HEK293 (cell line): Measurements from ENCODE around the gene LPCAT1.

ENCODE experiments used
- CTCF ChIA-PET: fragments of 350-600 bp; formaldehyde crosslinking; extraction: SDS; loops from one replicate; lab custom pipeline; 2021; ENCODE audit warnings: antibody characterized with exemption; lab: Yijun Ruan, JAX
- POLR2A ChIA-PET: fragments of 300-600 bp; formaldehyde crosslinking; extraction: SDS; loops from one replicate; lab custom pipeline; 2020; ENCODE audit warnings: antibody characterized with exemption, inconsistent platforms; lab: Yijun Ruan, JAX
- H3K27ac ChIP-seq: fragments of 200-500 bp; sonication (Bioruptor generic); 2 replicates; pipeline ENCODE4 v1.5.1; 2014; ENCODE audit warnings: low read depth, low read length, control low read depth, inconsistent platforms; ENCODE audit errors: extremely low read depth
- H3K36me3 ChIP-seq, 2 experiments: fragments of 200-500 bp in 1 of 2; sonication (Bioruptor generic) in 1 of 2; 1 replicate in 1 of 2; 2 replicates in 1 of 2; pipeline ENCODE4 v1.5.1; 2014 to 2017; ENCODE audit warnings: inconsistent platforms in 2 of 2, low read length in 2 of 2; ENCODE audit not compliant: control insufficient read depth in 2 of 2, insufficient read depth in 1 of 2
- H3K4me1 ChIP-seq: fragments of 200-500 bp; sonication (Bioruptor generic); 2 replicates; pipeline ENCODE4 v1.5.1; 2014; ENCODE audit warnings: mild to moderate bottlenecking, low read length, inconsistent platforms; ENCODE audit not compliant: control insufficient read depth, insufficient read depth
- H3K4me3 ChIP-seq: 2 replicates; pipeline ENCODE4 v1.5.1; 2011; ENCODE audit warnings: low read depth, mild to moderate bottlenecking, control low read depth, low read length, moderate library complexity
- H3K9me3 ChIP-seq: fragments of 200-500 bp; sonication (Bioruptor generic); 2 replicates; pipeline ENCODE4 v1.5.1; 2014; ENCODE audit warnings: low read depth, low read length, inconsistent platforms; ENCODE audit not compliant: control insufficient read depth, insufficient read depth
- ZFP69B ChIP-seq: fragments of 450-650 bp; formaldehyde crosslinking; IDR thresholded peaks from 2 replicates; pipeline ENCODE4 v1.5.1; 2016; ENCODE audit warnings: missing biosample characterization, missing genetic modification characterization
- ZNF121 ChIP-seq: fragments of 450-650 bp; formaldehyde crosslinking; IDR thresholded peaks from 2 replicates; pipeline ENCODE4 v1.5.1; 2016; ENCODE audit warnings: missing biosample characterization, missing genetic modification characterization
- ZNF184 ChIP-seq: fragments of 450-650 bp; IDR thresholded peaks from 2 replicates; pipeline ENCODE4 v1.5.1; 2018; ENCODE audit warnings: missing biosample characterization, mild to moderate bottlenecking, missing genetic modification characterization
- ZNF211 ChIP-seq: fragments of 450-650 bp; formaldehyde crosslinking; IDR thresholded peaks from 2 replicates; pipeline ENCODE4 v1.5.1; 2016; ENCODE audit warnings: low read depth, missing biosample characterization, missing genetic modification characterization
- ZNF302 ChIP-seq: fragments of 450-650 bp; formaldehyde crosslinking; IDR thresholded peaks from 2 replicates; pipeline ENCODE4 v1.5.1; 2016; ENCODE audit warnings: missing biosample characterization, missing genetic modification characterization, low read depth
- ZNF311 ChIP-seq: fragments of 450-650 bp; formaldehyde crosslinking; IDR thresholded peaks from 2 replicates; pipeline ENCODE4 v1.5.1; 2017; ENCODE audit warnings: missing biosample characterization, missing genetic modification characterization, borderline replicate concordance
- ZNF341 ChIP-seq: fragments of 450-650 bp; formaldehyde crosslinking; IDR thresholded peaks from 2 replicates; pipeline ENCODE4; 2016; ENCODE audit warnings: low read depth, missing biosample characterization, missing genetic modification characterization
- ZNF37A ChIP-seq: fragments of 450-650 bp; IDR thresholded peaks from 2 replicates; pipeline ENCODE4 v1.5.1; 2018; ENCODE audit warnings: missing biosample characterization, missing genetic modification characterization
- ZNF398 ChIP-seq: fragments of 450-650 bp; formaldehyde crosslinking; IDR thresholded peaks from 2 replicates; pipeline ENCODE4 v1.5.1; 2017; ENCODE audit warnings: missing biosample characterization, missing genetic modification characterization
- ZNF423 ChIP-seq: fragments of 450-650 bp; formaldehyde crosslinking; IDR thresholded peaks from 2 replicates; pipeline ENCODE4 v1.5.1; 2016; ENCODE audit warnings: missing biosample characterization, missing genetic modification characterization
- ZNF433 ChIP-seq: fragments of 450-650 bp; formaldehyde crosslinking; IDR thresholded peaks from 2 replicates; pipeline ENCODE4 v1.5.1; 2016; ENCODE audit warnings: missing biosample characterization, missing genetic modification characterization, low read depth
- ZNF473 ChIP-seq: fragments of 450-650 bp; formaldehyde crosslinking; IDR thresholded peaks from 2 replicates; pipeline ENCODE4 v1.5.1; 2017; ENCODE audit warnings: missing biosample characterization, missing genetic modification characterization
- ZNF514 ChIP-seq: fragments of 450-650 bp; formaldehyde crosslinking; IDR thresholded peaks from 2 replicates; pipeline ENCODE4 v1.5.1; 2016; ENCODE audit warnings: missing biosample characterization, missing genetic modification characterization
- ZNF518A ChIP-seq: fragments of 450-650 bp; formaldehyde crosslinking; conservative IDR thresholded peaks from 2 replicates; pipeline ENCODE4 v1.5.1; 2016; ENCODE audit warnings: low read depth, missing biosample characterization, missing genetic modification characterization
- ZNF549 ChIP-seq: fragments of 450-650 bp; IDR thresholded peaks from 2 replicates; pipeline ENCODE4 v1.5.1; 2018; ENCODE audit warnings: missing biosample characterization, missing genetic modification characterization, mild to moderate bottlenecking, inconsistent platforms, moderate library complexity
- ZNF596 ChIP-seq: fragments of 450-650 bp; IDR thresholded peaks from 2 replicates; pipeline ENCODE4 v1.5.0; 2018; ENCODE audit warnings: missing biosample characterization, mild to moderate bottlenecking, missing genetic modification characterization, moderate library complexity
- ZNF701 ChIP-seq: fragments of 450-650 bp; formaldehyde crosslinking; IDR thresholded peaks from 2 replicates; pipeline ENCODE4 v1.5.1; 2016; ENCODE audit warnings: missing biosample characterization, missing genetic modification characterization
- TF ChIP-seq, protein P1 (sequence below): fragments of 450-650 bp; formaldehyde crosslinking; IDR thresholded peaks from 2 replicates; pipeline ENCODE4 v1.5.1; 2016; ENCODE audit warnings: missing biosample characterization, missing genetic modification characterization

The LPCAT1 gene

GRCh38 chr5:1445689-1446601 lies 77.8 kb downstream of the LPCAT1 start (continued):
- no peak for TF ChIP-seq ZNF398 (tag by site-specific recombination)
- no peak for TF ChIP-seq ZNF423 (tag by site-specific recombination)
- TF ChIP-seq ZNF121 (tag by site-specific recombination) = no peak
- no peak for TF ChIP-seq ZNF701 (tag by site-specific recombination)
- no peak for TF ChIP-seq ZNF518A (tag by site-specific recombination)
- TF ChIP-seq ZNF211 (tag by site-specific recombination) = no peak

- CTCF ChIA-PET = no interaction called here
- Histone ChIP-seq H3K27ac (no peak within 1 kb of the TSS), H3K9me3 (no peaks in the 10 kb centered on the region), H3K36me3 (peaks cover 0 to 8% of the 10 kb centered on the region in 2 experiments; a peak in 1 of 3 replicates), H3K4me1 (peaks cover 3% of the 10 kb centered on the region; the same call in 1 of the 2 replicates), H3K4me3 (peak within 1 kb of the TSS; percentile 5; the same call in 1 of the 2 replicates)
- POLR2A ChIA-PET = no interaction called here
- TF ChIP-seq ZNF473 (no peak), ZNF514 (tag by site-specific recombination) (no peak), ZNF311 (no peak), ZNF37A (tag by site-specific recombination) (no peak), ZNF433 (tag by site-specific recombination) (no peak), ZNF596 (tag by site-specific recombination) (no peak)
These were observed 78.5 kb downstream of the LPCAT1 start, which contains the start of gene SLC6A3 for GRCh38 chr5:1445313-1445688. TSS of gene SLC6A3 (minus strand) at chr5:1445440. CDS start at chr5:1443197, 2,243 bp downstream.

DNA sequence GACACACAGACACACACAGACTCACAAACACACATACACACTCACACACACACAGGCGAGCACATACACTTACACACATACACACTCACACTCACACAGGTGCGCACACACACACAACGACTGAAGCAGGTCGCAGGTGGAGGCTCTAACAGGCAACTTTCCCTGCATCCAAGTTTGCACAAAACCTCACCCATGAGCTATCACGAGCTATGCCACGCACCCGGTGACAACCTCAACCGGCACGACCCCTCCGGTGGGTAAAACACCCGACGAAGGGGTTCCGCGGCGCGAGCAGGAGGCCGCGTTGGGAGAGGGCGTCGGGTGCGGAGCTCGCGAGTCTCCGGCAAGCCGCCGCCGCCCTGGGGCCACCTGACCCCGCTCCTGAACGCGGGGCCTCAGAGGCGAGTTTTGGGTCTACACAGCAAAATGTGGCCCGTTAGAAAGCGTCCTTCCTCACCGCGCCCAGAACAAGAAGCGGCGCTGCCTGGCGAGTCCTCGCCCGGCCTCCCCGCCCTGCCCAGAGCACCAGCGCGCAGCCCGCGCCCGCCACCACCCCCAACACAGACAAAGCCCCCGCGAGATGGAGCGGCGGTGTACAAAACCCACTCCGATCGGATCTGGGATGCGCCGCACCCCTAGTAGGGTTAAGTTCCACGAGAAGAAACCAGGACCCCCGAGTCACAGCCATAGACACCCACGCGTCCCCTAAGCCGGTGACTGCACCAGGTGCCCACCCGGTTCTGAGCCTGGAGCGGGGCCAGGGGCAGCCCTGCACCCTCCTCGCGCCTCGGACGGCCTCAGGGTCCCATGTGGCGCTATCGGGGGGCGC lies 79.2 kb downstream of the LPCAT1 start:
- Histone ChIP-seq H3K36me3 (peaks cover 0 to 11% of the 10 kb centered on the region in 2 experiments; a peak in 1 of 3 replicates), H3K4me1 (peaks cover 3% of the 10 kb centered on the region; the same call in 1 of the 2 replicates), H3K27ac (no peak overlapping the region), H3K4me3 (peak overlapping the region; percentile 5; the same call in 1 of the 2 replicates), H3K9me3 (no peaks in the 10 kb centered on the region)
- TF ChIP-seq ZNF341 (tag by site-specific recombination) (no peak), ZNF302 (tag by site-specific recombination) (no peak), ZFP69B (tag by site-specific recombination) (no peak), ZNF184 (no peak), ZNF549 (tag by site-specific recombination) (no peak)
- TF ChIP-seq, protein P1, sequence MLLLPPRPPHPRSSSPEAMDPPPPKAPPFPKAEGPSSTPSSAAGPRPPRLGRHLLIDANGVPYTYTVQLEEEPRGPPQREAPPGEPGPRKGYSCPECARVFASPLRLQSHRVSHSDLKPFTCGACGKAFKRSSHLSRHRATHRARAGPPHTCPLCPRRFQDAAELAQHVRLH (tag by site-specific recombination) = no peak
- CTCF ChIA-PET = no interaction called here
- POLR2A ChIA-PET = no interaction called here
